Hematopoietic multipotent progenitor cell treated with erythropoietin and hydrocortisone succinate and interleukin-3 and kit ligand, for 6 days (in vitro differentiated cells): ENCODE measurements around the gene TMCO1.
"Not testable (repeated sequence)": the region's sequence is repeated elsewhere in the genome, so short reads cannot be mapped to it uniquely, and the experiment has no call there.

Experiments used
- DNase-seq: peaks from one replicate; pipeline ENCODE4 v3.0.0-alpha.2; 2015

Gene TMCO1

DNA sequence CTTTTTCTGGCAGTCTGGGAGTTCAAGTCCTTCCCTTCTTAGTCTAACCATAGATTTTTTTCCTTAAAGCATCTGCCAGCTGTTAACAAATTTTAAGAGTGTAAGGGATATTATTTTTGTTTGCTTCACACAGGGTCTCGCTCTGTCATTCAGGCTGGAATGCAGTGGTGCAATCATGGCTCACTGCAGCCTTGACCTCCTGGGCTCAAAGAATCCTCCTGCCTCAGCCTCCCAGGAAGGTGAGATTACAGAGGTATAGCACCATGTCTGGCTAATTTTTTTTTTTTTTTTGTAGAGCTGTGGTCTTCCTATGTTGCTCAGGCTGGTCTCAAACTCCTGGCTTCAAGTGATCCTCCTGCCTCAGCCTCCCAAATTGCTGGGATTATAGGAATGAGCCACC, 23.8 kb downstream of the TMCO1 start:
- DNase-seq: not testable (repeated sequence)

DNA sequence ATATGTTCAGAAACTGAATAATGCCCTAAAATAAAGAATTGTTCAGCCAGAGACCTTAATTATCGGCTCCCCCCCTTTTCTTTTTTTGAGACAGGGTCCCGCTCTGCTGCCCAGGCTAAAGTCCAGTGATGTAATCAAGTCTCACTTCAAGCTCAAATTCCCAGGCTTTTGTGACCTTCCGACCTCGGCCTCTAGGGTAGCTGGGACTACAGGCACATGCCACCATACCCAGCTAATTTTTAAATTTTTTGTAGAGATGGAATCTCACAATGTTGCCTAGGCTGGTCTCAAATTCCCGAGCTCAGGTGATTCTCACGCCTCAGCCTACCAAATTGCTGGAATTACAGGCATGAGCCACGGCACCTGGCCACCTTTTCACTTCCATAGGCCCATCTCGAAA, 26.5 kb downstream of the TMCO1 start:
- DNase-seq: no peak

DNA sequence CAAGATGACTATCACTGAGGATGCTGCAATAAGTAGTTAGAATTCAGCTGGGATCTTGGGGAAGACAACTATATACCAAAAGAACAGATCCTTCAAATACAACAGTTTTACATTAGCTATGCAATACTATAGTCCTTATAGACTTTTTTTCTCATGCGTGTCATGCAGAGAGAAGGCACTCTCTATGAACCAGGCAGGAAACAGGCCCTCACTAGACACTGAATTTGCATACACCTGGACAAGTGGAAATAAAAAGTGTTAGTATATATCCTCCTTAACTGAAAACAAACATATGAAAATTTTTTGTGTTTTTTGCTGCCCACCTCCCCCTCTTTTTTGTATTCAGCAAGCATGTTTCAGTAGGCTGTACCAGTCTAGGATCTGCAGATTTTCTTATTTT, 29.9 kb downstream of the TMCO1 start:
- no peak for DNase-seq

DNA sequence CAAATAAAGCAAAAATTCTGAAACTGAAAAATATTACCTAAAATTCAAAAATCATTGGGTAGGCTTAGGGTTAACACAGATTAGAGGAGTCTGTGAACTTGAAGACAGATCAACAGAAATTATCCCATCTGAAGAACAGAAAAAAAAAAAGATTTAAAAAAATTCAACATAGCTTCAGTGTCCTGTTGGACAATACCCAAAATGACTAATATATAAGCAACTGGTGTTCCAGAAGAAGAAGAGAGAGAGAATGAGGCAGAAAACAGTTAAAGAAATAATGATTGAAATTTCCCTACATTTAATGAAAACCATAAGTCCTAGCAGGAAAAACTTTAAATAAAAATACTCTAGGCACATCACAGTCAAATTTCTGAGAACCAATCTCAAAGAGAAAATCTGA, 31.5 kb downstream of the TMCO1 start:
- no peak for DNase-seq

GRCh38 chr1:165734906-165735305, 33.8 kb downstream of the TMCO1 start:
- no peak for DNase-seq

GRCh38 chr1:165726841-165727240, 41.8 kb downstream of the TMCO1 start:
- DNase-seq: no peak

GRCh38 chr1:165726169-165726568, 42.5 kb downstream of the TMCO1 start:
- DNase-seq: no peak

GRCh38 chr1:165717918-165718515, 50.7 kb downstream of the TMCO1 start:
- DNase-seq: peak; percentile 82

- DNase-seq: not testable (repeated sequence)
These were observed 52.2 kb downstream of the TMCO1 start for GRCh38 chr1:165716265-165717051.

- no peak for DNase-seq
These were observed 55.9 kb downstream of the TMCO1 start for GRCh38 chr1:165712764-165713163.

DNA sequence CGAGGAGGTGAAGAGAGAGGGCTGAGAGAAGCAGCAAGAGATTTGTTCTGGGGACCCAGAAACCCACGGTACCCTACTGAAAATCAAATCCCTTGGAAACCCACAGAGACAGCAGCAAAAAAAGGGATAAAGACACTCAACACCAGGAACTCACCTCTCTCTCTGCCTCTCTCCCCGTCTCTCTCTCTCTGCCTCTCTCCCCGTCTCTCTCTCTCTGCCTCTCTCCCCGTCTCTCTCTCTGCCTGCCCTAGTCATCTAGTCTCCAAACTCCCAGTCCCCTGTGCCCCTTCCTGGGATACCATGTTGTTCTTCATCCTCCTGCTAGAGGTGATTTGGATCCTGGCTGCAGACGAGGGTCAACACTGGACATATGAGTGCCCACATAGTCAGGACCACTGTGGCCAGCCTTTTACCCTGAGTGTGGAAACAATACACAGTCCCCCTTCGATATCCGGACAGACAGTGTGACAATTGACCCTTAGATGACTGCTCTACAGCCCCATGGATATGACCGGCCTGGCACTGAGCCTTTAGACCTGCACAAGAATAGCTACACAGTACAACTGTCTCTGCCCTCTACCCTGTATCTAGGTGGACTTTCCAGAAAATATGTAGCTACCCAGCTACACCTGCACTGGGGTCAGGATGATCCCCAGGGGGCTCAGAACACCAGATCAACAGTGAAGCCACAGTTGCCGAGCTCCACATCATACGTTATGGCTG, 60.5 kb downstream of the TMCO1 start:
- no peak for DNase-seq

- no peak for DNase-seq
These were observed 65.0 kb downstream of the TMCO1 start for GRCh38 chr1:165703648-165704047.

GRCh38 chr1:165701922-165702321, 66.7 kb downstream of the TMCO1 start:
- not testable (repeated sequence) for DNase-seq

GRCh38 chr1:165699577-165699976, 69.1 kb downstream of the TMCO1 start:
- DNase-seq: peak; percentile 20

GRCh38 chr1:165698761-165699052, 70.0 kb downstream of the TMCO1 start:
- no peak for DNase-seq

DNA sequence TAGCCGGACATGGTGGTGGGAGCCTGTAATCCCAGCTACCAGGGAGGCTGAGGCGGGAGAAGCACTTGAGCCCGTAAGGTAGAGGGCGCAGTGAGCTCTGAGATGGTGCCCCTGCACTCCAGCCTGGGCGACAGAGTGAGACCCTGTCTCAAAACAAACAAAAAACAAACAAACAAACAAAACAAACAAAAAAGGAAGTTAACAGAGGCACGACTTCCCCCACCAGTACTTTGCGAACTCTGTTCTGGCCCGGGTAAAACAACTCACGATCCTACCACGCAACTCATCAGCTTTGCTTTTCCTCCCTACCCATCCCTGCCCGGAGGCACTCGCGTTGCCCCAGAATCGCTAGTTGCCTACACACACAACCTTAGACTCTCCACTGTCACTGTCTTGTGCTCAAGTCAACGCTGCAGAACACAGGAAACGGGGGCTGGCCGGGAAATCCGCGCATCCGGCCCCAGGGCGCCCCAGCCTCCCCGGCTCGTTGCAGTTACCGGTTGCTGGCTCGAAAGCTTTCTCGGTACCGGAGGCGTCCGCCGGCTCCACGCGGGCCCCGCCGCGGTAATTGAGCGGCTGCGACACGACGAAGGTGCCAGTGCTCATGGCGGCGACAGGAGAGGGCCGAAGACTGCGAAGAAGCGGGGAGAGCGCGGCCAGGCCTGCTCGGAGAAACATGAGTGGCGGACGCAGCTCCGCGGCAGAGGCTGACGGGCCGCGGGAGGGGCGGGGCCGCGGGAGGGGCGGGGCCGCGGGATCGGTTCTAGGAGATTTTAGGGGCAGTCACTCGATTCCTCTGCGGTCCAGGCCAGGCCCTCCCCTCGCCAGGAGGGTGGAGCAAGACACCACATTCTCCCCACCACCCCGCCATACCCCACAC, 70.5 kb downstream of the TMCO1 start, which contains the start of gene ALDH9A1:
TSS of gene ALDH9A1 (minus strand) at position 682 of the 880 bp plus-strand sequence. CDS start at position 678, 4 bp downstream.
- peak; percentile 93 for DNase-seq

DNA sequence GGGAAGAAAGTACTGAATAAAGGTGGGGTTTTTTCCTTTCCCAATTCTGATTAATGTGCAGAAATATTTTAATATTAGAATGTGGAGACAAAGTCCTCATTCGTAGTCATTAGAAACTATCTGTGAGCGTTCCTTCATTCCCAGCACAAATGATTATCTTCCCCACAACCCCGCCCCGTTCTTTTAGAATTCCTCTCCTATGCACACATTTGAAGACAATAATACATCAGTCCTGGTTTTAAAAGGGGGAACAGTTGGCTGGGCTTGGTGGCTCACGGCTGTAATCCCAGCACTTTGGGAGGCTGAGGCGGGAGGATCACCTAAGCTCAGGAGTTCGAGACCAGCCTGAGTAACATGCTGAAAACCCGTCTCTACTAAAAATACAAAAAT, 71.2 kb downstream of the TMCO1 start:
- DNase-seq: no peak

DNA sequence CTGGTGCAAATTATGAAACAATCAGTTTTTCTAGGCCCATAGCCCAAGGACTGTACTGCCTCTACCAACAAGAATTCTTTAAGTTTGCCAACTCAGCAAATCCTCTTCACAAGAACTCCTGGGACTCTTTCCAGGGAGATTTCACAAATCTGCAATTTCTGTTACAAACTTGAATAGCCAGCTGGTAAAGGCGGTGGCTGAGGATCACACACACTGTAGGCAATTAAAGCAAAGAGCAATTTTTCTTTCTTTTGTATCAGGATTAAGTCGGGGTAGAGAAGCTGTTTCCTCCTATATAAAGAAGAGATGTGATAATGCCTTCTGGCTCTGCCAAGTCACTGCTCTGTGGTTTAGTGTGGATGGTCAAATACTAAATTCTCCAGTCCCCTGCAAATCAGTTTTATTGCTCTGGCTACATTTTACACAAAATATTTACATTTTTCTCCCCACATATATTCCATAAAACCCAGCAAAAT, 72.0 kb downstream of the TMCO1 start:
- peak; percentile 60 for DNase-seq

DNA sequence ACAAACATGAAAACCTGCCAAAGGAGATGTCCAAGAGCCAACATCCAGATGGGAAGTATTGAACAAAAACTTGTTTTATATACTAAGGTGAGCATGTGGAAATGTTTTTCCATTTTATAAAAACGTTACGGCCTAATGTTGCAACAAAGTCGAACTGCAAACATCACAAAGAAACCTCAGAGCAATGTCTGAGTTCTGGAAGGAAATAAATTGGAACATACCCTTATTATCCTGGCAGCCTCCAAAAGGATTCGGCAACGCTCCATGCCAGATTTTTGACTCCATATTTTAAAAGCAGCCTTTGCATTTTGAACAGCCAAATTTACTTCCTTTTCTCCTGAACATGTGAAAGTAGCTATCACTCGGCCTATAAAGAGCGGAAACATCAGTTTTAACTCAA, 73.6 kb downstream of the TMCO1 start:
- no peak for DNase-seq

GRCh38 chr1:165688046-165688445, 80.6 kb downstream of the TMCO1 start:
- no peak for DNase-seq

GRCh38 chr1:165686971-165687433, 81.7 kb downstream of the TMCO1 start:
- DNase-seq: no peak

DNA sequence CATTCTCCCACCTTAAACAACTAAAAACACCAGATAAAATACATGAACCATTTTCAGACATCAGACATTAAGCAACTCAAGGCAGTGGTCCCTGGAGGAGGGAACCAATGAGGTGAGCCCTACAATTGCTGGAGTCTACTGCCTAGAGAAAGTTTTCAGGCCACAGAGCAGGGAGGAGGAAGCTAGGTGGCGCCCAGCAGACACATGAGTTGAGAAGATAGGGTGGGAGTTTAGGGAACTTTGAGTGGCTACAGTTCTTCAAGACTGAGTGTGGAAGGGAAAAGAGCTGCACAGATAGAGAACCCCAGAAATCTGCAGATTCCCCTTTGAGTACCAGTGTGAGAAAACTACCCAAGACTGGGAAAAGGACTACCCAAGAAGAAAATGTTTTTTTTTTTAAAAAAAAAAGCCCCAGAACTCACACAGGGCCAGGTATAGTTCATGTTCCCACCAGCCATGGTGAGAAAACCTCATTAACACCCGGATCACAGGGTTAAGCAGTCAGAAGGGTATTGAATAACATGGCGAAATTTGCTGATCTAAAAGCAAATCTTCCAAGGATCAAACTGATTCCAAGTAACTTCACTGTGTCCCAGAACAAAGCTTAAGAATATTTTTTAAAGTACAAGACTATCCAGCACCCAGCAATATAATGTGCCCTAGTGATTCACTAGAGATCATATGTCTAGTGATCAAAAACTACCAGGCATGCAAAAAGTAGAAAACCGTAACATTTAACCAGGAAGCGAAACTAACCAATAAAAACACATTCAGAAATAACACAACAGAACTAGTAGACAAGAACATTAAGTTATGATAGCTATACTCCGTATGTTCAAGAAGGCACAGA, 82.3 kb downstream of the TMCO1 start:
- DNase-seq: peak; percentile 71
